Right renal cortex interstitium (tissue), 3 donors: Measurements from ENCODE around the gene SH2D2A. TPM values are rescaled to one million over a fixed set of nuclear protein-coding genes. Genes with fewer than 3 reads are reported as not detected.

ENCODE experiments used
- DNase-seq, 3 donors: peaks; one replicate each; pipeline ENCODE4 v3.0.0-alpha.2; 2013; ENCODE audit warnings: low read depth in 3 of 3, low spot score in 2 of 3
- polyA plus RNA-seq, 3 donors: library from polyadenylated mRNA; unstranded; fragments of 120-200 nt; gene quantifications; one replicate each; pipeline ENCODE4 v1.2.1, GENCODE V29; 2013; ENCODE audit not compliant: insufficient read length in 3 of 3

Gene SH2D2A
- polyA plus RNA-seq, 3 donors, result 0.37 to 0.57 (median 0.42) TPM

DNA sequence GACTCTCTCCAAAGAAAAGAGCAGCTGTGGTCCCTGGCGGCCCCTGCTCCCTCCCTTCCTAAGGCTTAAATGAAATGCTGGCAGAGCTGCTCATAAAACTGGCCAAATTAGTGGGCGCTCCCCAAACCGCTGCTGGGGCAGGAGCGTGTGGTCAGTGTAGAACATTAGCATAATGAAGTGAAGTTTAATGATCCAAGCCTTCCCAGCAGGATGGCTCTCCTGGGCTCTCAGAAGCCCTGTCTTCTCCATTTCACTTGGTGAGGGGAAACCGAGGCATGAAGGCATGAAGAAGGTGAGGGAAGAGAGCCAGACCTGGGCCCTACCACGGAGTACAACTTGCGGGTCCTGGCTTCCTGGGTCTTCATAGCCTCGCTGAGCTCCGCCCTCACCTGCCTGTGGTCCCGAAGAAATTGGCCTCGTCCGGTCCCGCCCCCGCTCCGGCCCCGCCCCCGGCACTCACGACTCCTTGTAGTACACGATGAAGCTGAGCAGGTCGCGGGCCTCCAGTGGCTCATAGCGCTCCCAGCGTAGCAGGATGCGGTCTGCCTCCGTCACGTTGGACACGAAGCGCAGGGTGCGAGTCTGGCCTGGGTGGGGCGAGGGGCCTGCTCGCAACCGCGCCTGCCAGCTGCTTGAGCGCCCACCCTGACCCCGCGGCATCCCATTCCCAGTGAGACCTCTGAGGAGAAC is 32.0 kb upstream of the SH2D2A start:
- no peak for DNase-seq

DNA sequence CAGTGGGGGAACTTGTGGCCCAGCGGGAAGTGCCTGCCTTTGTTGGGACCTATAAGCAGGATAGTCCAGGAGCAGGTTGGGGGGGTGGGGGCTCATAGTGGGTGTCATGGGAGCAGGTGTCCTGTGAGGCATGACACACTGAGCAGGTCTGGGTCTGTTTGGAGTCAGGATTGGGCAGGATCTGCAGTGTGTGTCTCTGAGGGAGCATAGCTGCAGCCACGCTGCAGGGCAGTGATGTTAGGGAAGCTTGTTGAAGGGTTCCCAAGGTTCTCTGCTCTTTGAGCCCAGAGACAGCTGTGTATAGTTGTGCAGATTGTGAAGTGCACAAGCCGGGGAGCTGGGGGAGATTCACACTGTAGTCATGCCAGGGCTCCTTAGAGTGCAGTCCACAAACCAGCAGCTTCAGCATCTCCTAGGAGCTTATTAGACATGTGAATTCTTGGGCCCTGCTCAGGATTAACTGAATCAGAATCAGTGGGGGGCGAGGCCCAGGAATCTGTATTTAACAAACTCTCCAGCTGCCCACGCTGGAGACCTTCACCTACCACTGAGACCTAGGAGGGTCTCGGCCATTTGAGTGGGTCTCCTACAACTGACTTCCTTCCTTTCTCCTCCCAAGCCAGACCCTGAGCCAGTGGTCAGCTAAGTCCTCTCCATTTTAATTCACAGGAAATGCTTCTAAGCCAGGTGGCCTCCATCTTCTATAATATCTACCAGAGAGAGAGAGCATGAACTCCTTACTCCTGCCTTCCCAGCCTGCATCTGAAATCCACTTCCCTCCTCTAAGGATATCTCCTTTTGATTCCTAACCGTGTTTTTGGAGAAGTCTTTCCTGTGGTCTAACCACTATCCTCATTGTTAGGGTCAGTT is 31.2 kb upstream of the SH2D2A start:
- no peak for DNase-seq

DNA sequence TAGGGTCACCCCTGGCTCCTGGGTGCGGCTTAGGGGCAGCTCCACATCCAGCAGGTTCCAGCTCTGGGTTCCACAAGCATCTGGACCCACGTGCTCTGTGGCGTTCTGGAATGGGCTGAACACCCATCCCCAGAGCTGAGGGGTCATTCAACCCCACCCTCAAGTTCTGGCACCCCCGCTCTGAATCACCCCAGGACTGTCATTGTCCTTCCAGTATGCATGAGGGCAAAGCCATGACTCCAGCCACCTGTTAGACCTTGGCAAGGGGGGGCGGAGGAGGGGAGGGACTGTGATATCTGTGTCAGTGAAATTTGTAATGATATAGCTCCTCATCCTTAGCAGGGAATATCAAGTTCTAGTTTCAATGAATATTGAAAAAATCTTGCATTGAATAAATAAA is 30.0 kb upstream of the SH2D2A start:
- DNase-seq, result no peak

DNA sequence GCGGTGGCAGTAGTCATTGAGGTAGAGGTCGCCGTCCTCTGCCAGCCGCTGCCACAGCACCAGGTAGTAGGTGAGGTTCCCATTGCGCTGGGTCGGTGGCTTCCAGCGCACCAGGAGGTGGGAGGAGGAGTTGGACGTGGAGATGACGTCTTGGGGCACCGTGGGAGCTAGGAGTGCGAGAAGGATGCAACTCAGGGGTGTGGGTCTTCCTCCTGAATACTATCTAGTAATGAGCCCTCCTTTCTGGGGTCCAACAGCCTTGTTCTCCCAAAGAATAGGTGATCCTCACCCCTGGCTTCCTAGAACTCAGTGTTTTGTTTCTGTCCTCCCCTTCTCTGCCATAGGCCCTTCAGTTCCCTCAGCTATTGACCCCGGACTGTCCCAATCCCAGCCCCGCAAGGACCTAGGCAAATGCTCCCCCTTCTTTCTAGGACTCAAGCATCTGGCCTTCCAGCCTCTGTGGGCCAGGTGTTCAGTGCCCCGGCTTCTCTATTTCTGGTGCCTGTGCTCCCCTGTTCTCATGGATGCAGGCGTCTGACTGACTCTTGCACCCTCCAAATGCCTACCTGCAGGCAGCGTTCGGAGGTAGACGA is 29.4 kb upstream of the SH2D2A start:
- DNase-seq, result no peak

DNA sequence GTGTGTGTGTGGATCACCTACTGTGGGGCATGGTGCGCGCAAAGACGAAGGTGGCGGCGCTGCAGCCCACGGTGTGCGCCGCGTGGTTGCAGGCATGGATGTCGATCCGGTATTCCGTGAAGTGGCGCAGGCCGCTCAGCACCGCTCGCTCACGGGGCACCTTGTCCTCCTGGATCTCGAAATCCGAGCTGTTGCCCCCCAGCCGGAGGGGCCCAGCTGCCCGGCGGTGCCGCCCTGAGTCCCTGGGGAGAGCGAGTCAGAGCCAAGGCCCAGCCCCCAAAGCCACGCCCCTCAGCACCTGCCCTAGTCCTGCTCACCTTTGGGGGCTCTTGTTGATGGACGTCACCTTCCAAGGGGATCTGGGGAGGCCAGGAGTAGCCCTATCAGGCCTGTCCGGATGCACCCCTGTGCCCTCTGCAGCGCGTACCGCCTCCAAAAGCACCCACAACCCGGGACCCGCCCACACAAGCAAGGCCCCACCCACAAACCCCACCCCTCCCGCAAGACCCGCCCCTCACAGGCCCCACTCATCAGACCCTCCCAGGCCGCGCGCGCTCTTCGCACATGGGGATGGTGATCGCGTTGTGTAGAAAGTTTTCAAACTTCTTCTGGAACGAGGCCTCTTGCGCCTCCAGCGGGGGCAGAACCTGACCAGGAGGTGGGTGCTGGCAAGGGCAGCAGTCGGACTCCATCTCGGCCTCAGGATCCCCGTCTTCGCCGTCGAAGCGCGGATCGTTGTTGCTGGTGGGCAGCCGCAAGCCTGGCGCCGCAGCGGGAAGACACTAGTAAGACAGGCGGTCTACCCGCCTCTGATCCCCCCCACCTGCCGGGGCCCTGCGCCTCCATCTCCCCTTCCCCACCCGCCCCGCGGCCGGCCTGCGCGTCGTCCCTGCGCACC is 28.7 kb upstream of the SH2D2A start:
- DNase-seq, result no peak

DNA sequence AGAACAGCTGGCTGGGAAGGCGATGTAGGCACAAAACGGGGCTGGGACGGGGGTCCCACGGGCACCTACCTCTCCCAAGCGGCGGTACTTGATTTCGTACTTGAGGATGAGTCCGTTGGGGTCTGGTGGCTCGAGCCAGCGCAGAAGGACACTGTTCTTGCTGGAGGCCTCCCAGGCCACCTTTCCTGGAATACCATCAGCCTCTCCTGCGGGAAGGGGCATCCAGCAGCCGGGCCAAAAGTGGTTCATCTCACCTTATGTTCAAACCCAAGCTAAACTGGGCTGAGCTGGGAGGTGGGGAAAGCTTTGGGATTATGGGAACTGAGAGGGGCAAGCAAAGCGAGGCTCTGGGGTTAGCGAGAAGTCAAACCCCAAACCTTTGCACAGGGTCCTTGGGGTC is 28.0 kb upstream of the SH2D2A start:
- no peak for DNase-seq

DNA sequence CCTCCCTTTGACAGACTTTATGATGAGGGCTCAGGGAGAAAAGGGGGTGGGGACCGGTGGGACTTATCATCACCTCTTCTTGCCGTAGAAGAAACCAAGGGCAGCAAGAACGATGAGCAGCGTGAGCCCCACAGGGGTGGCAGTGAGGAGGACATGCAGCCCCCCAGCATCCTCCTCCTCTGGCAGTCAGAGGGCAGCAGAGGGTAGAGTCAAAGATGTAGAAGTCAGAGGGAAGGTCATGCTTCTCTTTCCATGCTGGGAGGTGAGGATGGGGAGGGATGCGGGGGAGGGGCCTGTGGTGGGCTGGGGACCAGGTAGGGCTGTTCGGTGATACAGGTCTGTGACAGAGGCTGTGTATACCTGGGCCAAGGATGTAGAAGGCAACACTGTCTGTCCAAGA is 27.5 kb upstream of the SH2D2A start:
- DNase-seq, result no peak

DNA sequence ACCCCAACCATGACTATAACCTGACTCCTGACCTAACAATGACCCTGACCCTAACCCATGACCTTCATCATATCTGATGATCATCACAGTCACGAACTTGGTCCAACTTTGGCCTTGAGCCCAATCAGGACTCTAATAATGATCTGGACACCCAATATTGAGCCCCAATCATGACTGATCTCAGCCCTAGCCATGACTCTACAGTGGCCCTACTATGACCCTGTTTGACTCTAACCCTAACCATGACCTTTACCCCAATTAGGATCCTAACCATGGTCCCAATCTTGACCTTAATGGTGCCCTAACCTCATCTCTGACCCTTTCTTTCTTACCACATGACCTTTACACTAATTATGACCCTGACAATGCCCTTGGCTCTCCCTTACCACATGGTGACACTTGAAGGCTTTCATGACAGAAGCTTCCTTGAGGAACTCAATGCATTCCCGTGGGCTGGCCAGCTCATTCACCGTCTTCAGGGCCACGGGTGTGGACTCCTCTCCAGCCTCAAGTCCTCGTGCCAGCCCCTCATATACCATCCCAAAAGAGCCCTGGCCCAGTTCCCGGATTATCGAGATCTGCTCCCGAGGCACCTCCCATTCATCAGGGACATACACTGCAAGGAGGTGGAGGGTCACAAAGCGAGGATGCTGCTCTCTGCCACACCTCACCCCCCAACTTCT is 26.1 kb upstream of the SH2D2A start:
- no peak for DNase-seq

DNA sequence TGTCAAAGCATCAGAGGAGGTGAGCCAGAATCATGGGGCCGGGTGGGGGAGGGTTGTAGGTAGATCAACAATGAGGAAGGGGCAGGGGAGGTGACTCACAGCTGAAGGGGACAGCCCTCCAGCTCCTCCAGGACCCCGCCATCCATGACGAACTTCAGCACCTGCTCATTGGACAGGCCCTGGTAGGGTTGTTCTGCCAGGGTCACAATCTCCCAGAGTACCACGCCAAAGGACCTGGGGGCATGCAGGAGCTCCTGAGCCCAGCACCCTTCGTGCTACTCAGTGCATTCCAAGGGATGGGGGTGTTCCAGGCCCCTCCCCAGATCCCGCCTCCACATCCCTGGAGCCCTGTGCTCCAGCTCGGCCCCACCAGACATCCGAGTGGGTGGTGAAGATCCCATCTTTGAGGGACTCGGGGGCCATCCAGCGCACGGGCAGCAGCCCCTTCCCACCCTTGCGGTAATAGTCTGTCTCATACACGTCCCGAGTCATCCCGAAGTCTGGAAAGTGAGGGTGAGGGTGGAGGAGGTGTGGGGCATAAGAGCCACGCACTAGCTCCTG is 24.7 kb upstream of the SH2D2A start:
- no peak for DNase-seq

DNA sequence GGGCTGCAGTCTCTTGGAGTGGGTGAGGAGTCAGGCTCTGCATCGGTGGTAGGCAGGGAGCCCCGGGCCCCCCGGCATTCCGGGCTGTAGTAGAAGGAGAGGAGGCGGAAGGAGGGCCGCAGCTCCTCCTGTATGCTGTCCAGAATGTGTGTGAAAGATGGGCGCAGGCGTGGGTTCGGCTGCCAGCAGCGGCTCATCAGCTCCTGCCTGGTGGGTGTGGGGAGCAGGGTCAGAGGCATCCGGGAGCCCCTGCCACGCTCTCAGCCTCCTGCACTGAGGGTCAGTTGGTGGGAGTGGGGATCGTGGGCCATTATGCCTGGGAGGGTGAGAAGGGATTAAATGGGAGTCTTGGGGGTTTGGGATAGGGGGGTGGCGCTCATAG is 24.2 kb upstream of the SH2D2A start:
- DNase-seq, result no peak

DNA sequence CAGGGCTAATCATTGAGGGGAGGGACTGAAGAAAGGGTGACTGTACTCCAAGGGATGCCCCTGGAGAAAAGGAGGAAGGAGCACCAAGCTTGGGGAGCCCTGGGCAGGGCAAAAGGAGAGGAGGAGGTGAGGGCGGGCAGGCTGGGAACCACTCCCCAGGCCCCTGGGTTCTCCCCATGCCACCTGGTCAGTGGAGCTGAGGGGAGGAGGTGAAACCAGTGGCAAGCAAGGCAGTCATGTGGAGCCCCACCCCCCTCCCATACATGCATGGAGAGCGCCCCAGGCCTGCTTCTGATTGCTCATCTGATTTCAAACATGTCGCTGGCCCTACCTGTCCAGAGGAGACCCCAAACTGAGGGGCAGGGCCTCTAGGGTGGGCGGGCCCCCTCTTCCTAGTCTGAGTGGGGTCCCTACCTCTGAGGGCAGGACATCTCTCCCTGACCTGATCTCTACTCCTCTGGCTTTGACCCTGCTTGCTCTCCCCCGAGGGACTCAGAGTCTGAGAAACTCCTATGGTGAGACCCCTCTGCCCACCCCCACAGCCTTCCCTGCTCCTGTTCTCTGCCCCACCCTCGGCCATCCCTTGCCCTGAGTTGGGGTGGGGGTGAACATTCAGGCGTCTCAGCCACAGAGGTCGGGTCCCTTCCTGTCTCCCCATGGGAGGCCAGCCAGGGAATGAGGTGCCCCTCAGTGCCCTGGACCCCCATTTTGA is 23.7 kb upstream of the SH2D2A start:
- no peak for DNase-seq

DNA sequence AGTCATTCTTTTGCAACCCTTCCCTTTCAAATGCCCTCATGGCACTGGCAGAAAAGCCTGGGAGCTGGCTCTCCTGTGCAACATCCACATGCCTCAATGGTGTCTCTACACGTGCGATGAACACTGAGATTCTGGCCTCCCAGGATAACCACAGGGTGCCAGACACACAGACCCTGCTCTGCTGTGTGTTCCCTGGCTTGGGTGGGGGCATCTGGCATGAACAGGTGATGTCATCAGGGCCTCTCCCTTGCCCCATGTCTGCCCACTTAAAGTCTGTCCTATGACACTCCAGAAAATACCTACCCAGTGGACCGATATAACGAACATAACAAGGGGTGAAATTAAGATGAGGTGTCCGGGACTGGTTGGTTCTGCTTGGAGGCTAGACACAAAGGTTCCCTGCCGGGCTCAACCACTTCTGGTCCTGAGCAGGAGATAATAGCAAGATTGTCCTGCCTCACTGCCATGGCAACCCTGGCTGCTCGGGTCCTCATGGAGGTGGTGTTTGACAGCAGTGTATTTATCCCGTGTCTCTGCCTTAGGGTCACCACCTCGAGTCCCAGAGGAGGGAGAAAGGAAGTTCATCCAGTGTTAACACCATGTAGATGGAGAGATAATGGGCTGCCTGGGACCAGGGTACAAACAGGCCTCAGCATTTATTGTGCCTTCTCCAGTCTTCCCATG is 22.9 kb upstream of the SH2D2A start:
- no peak for DNase-seq

DNA sequence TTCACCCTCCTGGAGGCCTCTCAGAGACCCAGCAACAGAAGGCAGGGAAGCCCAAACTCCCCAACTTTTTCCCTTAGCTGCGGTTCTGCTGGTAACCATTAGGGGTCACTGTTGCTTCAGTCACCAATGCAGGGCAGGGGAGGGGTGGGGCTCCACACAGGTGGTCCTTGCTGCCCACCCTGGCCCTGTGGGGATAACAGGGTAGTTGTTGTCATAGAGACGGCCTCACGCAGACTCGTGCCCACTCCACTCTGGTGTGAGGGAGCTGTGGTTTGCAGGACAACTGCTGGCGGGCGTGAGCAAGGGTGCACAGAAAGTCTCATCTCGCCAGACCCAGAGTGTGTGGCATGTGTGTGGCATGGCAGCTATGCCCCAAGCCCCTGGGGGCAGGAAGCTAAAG is 22.3 kb upstream of the SH2D2A start:
- no peak for DNase-seq

DNA sequence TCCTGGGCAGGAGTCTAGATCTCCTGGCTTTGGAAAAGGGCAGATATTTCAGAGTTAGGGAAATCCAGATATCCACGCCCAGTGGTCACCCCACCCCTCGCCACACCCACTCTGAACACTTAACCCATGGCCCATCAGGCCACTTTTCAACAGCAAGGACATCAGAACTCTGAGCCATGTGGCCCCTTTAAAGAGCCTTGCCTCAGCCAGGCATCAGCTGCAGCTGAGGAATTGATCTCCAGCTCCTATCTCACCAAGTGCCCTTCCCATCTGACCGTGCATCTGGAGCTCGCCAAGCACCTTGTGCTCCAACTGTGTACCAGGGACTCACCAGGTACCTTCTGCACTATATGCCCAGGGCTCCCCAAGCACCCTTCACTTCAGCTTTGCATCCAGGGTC is 20.2 kb upstream of the SH2D2A start:
- DNase-seq, result no peak

DNA sequence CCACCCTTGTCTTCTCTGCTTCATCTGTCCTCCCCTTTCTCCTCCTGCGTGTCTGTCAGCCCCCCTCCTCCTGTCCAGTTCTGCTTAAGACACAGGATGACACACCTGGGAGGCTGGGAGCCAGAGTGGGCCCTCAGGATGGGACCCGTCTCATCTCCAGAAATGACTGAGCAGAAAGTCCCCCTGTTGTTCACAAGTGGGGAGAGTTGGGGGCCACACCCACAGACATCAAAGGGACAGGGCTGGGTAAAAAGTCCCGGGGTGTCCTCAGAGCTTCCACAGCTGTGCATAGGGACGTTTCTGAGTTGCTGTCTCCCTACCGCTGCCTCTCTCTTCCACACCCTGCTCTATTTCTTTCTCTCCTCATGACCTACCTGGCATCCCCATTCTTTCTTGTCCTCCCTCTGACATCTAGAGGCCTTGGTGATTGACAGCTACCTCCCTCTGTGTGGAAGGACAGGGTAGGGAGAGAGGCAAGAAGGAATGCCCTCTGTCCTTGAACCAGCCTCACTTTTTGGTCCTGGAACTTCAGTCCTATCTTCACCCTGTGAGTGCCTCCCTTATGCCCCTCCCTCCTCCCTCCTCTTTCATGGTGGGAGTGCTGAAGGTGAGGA is 19.5 kb upstream of the SH2D2A start:
- no peak for DNase-seq

DNA sequence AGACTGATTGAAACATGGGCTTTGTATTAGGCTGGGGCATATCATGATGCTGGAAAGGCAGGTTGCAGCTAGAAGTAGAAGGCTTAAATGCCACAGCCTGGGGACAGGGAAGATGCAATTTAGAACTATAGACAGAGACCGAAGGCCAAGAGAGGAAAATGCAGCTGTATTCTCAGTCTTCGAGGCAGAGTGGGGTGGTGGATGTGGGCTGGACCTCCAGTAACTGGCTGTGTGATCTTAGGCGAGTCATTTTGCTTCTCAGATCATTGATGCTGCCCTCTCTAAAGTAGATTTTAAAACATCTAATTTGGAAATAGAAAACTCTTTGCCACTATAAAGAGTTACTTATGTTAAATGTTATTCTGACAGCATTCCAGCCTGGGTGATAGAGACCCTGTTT is 17.7 kb upstream of the SH2D2A start:
- DNase-seq, result no peak

DNA sequence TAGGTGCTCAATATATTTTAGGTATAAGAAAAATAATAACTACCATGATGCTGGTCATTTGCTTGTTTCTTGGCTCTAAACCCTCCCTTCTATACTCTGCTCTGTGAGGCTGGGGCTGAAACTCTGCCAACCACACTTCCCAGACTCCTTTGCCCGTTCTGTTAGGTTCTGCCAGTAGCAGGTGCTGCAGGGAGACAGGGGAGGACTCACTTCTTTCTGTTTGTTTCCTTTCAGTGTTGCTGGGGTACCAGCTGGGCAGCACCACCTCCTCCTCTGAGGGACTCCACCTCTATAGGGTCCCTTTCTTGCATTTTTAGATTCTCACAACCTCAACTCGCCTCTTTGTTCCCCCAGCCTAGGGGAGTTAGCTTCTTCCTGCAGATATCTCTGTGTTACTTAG is 17.0 kb upstream of the SH2D2A start:
- DNase-seq, result no peak

DNA sequence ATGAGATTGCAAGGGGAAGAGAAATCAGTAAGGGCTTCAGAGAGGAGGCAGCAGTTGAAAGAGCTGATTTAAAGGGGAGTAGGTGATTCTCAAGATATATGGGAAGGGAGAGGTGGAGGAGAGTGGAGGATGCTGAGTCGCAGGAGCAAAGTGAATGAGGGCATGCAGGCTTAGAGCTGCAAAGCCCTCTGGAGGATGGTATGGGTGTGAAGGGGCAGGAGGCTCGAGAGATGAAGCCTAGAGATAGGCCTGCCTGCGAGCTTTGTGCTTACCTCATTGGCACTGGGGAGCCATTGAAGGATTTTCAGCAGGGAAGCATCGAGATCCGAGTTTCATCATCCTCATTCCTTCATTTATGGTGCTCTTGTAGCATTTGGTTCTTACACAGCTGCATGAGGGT is 15.8 kb upstream of the SH2D2A start:
- DNase-seq, result no peak
